ENCODE measurements around the gene RPL26.

DNA sequence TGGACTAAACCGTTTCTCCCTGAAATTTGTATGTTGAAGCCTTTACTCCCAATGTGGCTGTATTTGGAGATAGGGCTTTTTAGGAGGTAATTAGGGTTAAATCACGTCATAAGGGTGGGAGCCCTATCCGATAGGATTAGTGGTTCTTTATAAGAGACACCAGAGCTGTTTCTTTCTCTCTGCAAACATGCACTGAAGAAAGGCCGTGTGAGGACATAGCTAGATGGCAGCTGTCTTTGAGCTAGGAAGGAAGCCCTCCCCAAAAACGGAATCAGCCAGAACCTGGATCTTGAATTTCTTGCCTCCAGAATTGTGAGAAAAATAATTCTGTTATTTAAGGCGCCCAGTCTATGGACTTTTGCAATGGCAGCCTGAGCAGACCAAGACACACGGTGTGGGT is 29.3 kb downstream of the RPL26 start:
- TF ChIP-seq, protein P1, sequence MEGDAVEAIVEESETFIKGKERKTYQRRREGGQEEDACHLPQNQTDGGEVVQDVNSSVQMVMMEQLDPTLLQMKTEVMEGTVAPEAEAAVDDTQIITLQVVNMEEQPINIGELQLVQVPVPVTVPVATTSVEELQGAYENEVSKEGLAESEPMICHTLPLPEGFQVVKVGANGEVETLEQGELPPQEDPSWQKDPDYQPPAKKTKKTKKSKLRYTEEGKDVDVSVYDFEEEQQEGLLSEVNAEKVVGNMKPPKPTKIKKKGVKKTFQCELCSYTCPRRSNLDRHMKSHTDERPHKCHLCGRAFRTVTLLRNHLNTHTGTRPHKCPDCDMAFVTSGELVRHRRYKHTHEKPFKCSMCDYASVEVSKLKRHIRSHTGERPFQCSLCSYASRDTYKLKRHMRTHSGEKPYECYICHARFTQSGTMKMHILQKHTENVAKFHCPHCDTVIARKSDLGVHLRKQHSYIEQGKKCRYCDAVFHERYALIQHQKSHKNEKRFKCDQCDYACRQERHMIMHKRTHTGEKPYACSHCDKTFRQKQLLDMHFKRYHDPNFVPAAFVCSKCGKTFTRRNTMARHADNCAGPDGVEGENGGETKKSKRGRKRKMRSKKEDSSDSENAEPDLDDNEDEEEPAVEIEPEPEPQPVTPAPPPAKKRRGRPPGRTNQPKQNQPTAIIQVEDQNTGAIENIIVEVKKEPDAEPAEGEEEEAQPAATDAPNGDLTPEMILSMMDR (IDR thresholded peaks at IDR 0.05): no peak
- TF ChIP-seq POLR2A (IDR thresholded peaks at IDR 0.05): no peak

Measured in Peyer's patch (tissue), 4 donors.